ENCODE measurements around the gene ARHGAP24. TPM values are rescaled to one million over a fixed set of nuclear protein-coding genes. Genes with fewer than 3 reads are reported as not detected.

The ARHGAP24 gene
- total and polyA plus RNA-seq, 2 donors from 2014 or later = 78.1 to 94.7 TPM

GRCh38 chr4:85925071-85925470, 450.1 kb downstream of the ARHGAP24 start:
- H3K36me3 ChIP-seq (ENCODE audit: control insufficient read depth in 2 of 3, insufficient read depth in 3 of 3, low read length in 3 of 3) = no peaks in the 10 kb centered on the region
- H3K9ac ChIP-seq (ENCODE audit: low read length in 3 of 3) = no peak overlapping the region
- no peaks in the 10 kb centered on the region for H3K9me3 ChIP-seq (ENCODE audit: control insufficient read depth in 2 of 3, insufficient read depth in 1 of 3, low read length in 3 of 3)
- H3K27ac ChIP-seq (ENCODE audit: low read depth in 2 of 2, low read length in 2 of 2) = no peak overlapping the region
- intact Hi-C loops (cut with DNase I) = no loop called here
- DNase-seq = no peak
- H3K27me3 ChIP-seq (ENCODE audit: control insufficient read depth, insufficient read depth, low read length) = no peaks in the 10 kb centered on the region
- FAIRE-seq = no peak
- TF ChIP-seq CTCF (IDR thresholded peaks at IDR 0.05; ENCODE audit: borderline replicate concordance, extremely low read depth, insufficient read depth) = no peak
- peaks cover 2 to 18% (median 11%) of the 10 kb centered on the region in 3 donors for H3K4me1 ChIP-seq (ENCODE audit: control insufficient read depth in 2 of 3, insufficient read depth in 2 of 3, low read depth in 1 of 3, low read length in 3 of 3)
- no peak overlapping the region for H3K4me3 ChIP-seq (ENCODE audit: low read length in 3 of 3)

GRCh38 chr4:85928775-85929591, 454.0 kb downstream of the ARHGAP24 start:
- DNase-seq (peak; percentile 60 to 95 (median 76)), FAIRE-seq (peak; percentile 89)
- peak overlapping the region; percentile 46 to 79 (median 77) for H3K4me3 ChIP-seq (ENCODE audit: low read length in 3 of 3)
- peak overlapping the region in 2 of 3 donors; percentile 0 to 89 for H3K9ac ChIP-seq (ENCODE audit: low read length in 3 of 3)
- H3K27ac ChIP-seq (ENCODE audit: low read depth in 2 of 2, low read length in 2 of 2) = peak overlapping the region; percentile 93 to 96
- H3K27me3 ChIP-seq (ENCODE audit: control insufficient read depth, insufficient read depth, low read length) = no peaks in the 10 kb centered on the region
- TF ChIP-seq CTCF (IDR thresholded peaks at IDR 0.05; ENCODE audit: borderline replicate concordance, extremely low read depth, insufficient read depth) = no peak
- no peaks in the 10 kb centered on the region for H3K36me3 ChIP-seq (ENCODE audit: control insufficient read depth in 2 of 3, insufficient read depth in 3 of 3, low read length in 3 of 3)
- H3K9me3 ChIP-seq (ENCODE audit: control insufficient read depth in 2 of 3, insufficient read depth in 1 of 3, low read length in 3 of 3) = no peaks in the 10 kb centered on the region
- peaks cover 4 to 18% (median 16%) of the 10 kb centered on the region in 3 donors for H3K4me1 ChIP-seq (ENCODE audit: control insufficient read depth in 2 of 3, insufficient read depth in 2 of 3, low read depth in 1 of 3, low read length in 3 of 3)
- intact Hi-C loops (cut with DNase I) = no loop called here

DNA sequence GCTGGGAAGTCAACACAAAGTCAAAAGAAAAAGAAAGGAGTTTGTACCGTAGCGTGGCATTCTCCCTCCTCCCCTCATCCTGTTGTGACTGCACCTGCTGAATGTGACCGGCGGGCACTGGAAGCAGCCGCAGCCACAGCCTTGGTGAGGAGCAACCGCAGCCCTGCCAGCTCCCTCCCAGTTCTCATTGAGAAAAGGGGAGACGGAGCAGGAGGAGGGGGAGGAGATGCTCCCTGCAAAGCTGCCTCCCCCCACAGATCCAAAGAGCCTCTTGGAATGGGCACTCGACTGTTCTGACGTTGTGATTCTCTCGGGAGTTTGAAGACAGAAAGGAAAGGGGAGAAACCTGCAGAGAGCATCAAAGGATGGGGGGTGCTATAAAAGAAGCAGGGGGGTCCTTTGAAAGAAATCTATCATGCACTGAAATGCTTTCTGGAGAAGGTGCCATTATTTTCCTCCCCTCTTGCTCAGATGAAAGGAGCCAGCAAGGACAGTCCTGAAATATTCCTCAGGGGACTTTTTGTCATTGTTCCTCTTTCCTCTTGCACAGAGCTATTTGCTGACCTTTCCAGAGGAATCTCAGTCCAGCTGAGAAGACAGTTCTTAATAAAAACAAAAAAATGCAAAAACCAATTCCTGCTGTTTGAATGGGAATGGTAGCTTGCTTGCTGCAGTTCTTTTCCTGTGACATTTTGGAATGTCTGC, 455.2 kb downstream of the ARHGAP24 start:
- H3K4me1 ChIP-seq (ENCODE audit: control insufficient read depth in 2 of 3, insufficient read depth in 2 of 3, low read depth in 1 of 3, low read length in 3 of 3) = peaks cover 4 to 19% (median 19%) of the 10 kb centered on the region in 3 donors
- intact Hi-C loops (cut with DNase I) = no loop called here
- no peaks in the 10 kb centered on the region for H3K27me3 ChIP-seq (ENCODE audit: control insufficient read depth, insufficient read depth, low read length)
- peak overlapping the region; percentile 93 to 96 for H3K27ac ChIP-seq (ENCODE audit: low read depth in 2 of 2, low read length in 2 of 2)
- TF ChIP-seq CTCF (IDR thresholded peaks at IDR 0.05; ENCODE audit: borderline replicate concordance, extremely low read depth, insufficient read depth) = no peak
- H3K36me3 ChIP-seq (ENCODE audit: control insufficient read depth in 2 of 3, insufficient read depth in 3 of 3, low read length in 3 of 3) = peaks cover 0 to under 1% (median 0%) of the 10 kb centered on the region in 3 donors
- no peaks in the 10 kb centered on the region for H3K9me3 ChIP-seq (ENCODE audit: control insufficient read depth in 2 of 3, insufficient read depth in 1 of 3, low read length in 3 of 3)
- no peak for FAIRE-seq
- DNase-seq = peak; percentile 81 to 89 (median 86)
- peak overlapping the region; percentile 46 to 79 (median 77) for H3K4me3 ChIP-seq (ENCODE audit: low read length in 3 of 3)
- H3K9ac ChIP-seq (ENCODE audit: low read length in 3 of 3) = peak overlapping the region; percentile 45 to 90 (median 89)
